HCT116 (cell line): ENCODE data around the gene ARMH4.

Experiments used
- TF ChIP-seq, protein P1 (sequence below), 3 experiments: fragments of 200-600 bp in 1 of 3; sonication (generic) in 1 of 3; IDR thresholded peaks in 2 of 3; conservative IDR thresholded peaks in 1 of 3; 2 replicates each; pipeline ENCODE4 v1.5.1; 2012 to 2017; ENCODE audit warnings: low read depth in 2 of 3, low read length in 2 of 3, antibody characterized with exemption in 1 of 3, borderline replicate concordance in 1 of 3, control low read depth in 1 of 3, mild to moderate bottlenecking in 1 of 3, mixed read lengths in 1 of 3, mixed run types in 1 of 3, moderate library complexity in 1 of 3; ENCODE audit not compliant: insufficient read depth in 1 of 3
- TF ChIP-seq, protein P2 (sequence below): IDR thresholded peaks from 2 replicates; pipeline ENCODE4 v1.6.1; 2012; ENCODE audit warnings: low read depth

DNA sequence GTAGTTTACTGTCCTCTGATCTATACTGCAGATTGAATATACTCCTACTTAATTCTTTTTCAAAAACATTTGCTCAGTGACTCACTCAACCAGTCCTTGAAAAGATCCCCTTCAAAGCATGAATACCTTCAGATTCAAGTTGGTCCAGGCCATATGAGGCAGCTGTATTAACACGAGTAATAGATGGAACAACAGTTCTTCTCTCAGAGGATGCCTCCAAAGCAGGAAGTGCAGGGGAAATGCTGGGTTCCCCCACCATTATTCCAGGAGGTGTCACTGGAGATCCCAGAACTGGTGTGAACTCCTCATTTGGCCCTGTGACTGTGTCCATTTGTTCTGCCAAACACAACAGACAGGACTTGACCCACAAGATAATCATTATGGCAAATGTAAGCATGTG lies 20.6 kb downstream of the ARMH4 start:
- TF ChIP-seq, protein P1, sequence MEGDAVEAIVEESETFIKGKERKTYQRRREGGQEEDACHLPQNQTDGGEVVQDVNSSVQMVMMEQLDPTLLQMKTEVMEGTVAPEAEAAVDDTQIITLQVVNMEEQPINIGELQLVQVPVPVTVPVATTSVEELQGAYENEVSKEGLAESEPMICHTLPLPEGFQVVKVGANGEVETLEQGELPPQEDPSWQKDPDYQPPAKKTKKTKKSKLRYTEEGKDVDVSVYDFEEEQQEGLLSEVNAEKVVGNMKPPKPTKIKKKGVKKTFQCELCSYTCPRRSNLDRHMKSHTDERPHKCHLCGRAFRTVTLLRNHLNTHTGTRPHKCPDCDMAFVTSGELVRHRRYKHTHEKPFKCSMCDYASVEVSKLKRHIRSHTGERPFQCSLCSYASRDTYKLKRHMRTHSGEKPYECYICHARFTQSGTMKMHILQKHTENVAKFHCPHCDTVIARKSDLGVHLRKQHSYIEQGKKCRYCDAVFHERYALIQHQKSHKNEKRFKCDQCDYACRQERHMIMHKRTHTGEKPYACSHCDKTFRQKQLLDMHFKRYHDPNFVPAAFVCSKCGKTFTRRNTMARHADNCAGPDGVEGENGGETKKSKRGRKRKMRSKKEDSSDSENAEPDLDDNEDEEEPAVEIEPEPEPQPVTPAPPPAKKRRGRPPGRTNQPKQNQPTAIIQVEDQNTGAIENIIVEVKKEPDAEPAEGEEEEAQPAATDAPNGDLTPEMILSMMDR (IDR thresholded peaks at IDR 0.05 in 2 of 3, conservative IDR thresholded peaks at IDR 0.05 in 1 of 3; ENCODE audit: borderline replicate concordance in 1 of 3, insufficient read depth in 1 of 3, low read depth in 2 of 3, low read length in 2 of 3), result peak in 1 of 3 experiments; percentile 19; a peak in 1 of 6 replicates
- TF ChIP-seq, protein P2, sequence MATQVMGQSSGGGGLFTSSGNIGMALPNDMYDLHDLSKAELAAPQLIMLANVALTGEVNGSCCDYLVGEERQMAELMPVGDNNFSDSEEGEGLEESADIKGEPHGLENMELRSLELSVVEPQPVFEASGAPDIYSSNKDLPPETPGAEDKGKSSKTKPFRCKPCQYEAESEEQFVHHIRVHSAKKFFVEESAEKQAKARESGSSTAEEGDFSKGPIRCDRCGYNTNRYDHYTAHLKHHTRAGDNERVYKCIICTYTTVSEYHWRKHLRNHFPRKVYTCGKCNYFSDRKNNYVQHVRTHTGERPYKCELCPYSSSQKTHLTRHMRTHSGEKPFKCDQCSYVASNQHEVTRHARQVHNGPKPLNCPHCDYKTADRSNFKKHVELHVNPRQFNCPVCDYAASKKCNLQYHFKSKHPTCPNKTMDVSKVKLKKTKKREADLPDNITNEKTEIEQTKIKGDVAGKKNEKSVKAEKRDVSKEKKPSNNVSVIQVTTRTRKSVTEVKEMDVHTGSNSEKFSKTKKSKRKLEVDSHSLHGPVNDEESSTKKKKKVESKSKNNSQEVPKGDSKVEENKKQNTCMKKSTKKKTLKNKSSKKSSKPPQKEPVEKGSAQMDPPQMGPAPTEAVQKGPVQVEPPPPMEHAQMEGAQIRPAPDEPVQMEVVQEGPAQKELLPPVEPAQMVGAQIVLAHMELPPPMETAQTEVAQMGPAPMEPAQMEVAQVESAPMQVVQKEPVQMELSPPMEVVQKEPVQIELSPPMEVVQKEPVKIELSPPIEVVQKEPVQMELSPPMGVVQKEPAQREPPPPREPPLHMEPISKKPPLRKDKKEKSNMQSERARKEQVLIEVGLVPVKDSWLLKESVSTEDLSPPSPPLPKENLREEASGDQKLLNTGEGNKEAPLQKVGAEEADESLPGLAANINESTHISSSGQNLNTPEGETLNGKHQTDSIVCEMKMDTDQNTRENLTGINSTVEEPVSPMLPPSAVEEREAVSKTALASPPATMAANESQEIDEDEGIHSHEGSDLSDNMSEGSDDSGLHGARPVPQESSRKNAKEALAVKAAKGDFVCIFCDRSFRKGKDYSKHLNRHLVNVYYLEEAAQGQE, result no peak
